HG03135 (cell line): ENCODE measurements around the gene GFER.
"Not testable (repeated sequence)": the region's sequence is repeated elsewhere in the genome, so short reads cannot be mapped to it uniquely, and the experiment has no call there.

Experiments used
- ATAC-seq: cut with Tn5 transposase; IDR thresholded peaks from one replicate; pipeline ENCODE4 v1.9.1; 2021; ENCODE audit warnings: mild to moderate bottlenecking, moderate library complexity; ENCODE audit not compliant: unreplicated experiment

GFER gene

GRCh38 chr16:1983544-1984346, at the start of gene GFER:
GFER (plus strand) TSS chr16:1984193; CDS start chr16:1984219, 26 bp downstream.
- peak; percentile 61 for ATAC-seq

DNA sequence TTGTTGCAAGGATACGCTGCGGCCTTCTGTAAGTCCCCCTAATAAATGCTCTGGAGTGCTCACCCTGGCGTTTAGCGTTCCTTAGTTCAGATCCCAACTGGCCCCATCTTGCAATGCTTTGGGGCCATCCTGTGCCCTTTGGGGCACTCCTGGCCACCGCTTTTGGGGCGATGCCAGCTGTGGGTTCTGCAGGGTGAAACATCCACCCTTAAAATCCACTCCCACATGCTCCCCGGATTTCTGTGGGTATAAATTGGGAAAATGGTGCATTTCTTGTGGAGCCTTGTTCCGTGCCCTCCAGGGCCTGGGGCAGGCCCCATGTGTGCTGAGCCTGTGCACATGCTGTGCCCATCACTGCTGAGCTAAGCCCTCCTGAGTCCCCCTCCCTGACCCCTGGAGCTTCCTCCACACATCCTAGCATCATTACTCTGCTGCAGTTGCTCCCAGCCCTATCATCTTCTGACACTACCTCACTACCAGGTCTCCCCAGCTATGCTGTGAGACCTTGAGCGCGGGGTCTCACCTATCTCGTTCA, 47.0 kb upstream of the GFER start:
- ATAC-seq = no peak

GRCh38 chr16:1938316-1938715, 45.7 kb upstream of the GFER start:
- no peak for ATAC-seq

GRCh38 chr16:1938910-1939309, 45.1 kb upstream of the GFER start:
- no peak for ATAC-seq

GRCh38 chr16:1939833-1940232, 44.2 kb upstream of the GFER start:
- not testable (repeated sequence) for ATAC-seq

- no peak for ATAC-seq
Observed at GRCh38 chr16:1940273-1941161, 43.5 kb upstream of the GFER start.

DNA sequence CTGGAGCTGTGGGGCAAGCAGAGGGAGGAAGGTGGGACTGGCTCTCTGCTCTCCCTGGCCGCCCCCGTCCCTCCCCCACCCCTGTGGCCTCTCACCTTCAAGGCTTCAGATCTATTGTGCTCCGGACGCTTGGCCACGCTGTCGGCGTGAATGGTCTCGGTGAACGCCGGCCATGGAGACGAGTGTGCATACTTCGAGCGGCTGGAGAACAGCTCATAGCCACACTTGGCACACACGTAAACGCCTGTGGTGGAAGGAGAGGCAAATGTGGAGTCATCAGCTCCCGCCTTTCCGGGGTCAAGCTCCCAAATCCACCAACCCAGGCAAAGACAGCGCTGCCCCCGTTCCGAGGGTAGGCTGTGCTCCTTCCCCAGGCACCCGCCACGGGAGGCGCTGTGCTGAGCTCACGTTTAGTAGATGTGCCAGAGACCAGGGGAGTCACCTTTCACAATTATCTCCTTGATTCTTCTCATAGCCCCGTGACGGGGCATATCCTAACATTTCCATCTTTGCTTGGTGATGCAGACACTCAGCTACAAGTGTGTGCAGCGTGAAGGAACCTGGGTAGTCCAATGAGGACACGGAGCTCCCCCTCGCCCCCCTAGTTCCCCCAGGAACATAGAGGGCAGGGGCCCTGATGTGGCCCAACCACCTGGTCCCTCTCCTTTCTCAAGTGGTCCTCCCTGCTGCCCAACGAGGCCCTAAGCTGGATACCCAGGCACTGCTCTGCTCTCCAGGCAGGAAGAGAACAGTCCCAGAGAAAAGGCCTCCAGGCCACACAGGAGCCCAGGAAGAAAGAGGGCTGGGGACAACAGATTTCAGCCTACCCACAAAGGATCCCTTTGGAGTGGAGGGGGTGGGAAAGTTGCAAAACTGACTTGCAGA, 42.6 kb upstream of the GFER start:
- no peak for ATAC-seq

- no peak for ATAC-seq
Observed at GRCh38 chr16:1942047-1942809, 41.8 kb upstream of the GFER start.

DNA sequence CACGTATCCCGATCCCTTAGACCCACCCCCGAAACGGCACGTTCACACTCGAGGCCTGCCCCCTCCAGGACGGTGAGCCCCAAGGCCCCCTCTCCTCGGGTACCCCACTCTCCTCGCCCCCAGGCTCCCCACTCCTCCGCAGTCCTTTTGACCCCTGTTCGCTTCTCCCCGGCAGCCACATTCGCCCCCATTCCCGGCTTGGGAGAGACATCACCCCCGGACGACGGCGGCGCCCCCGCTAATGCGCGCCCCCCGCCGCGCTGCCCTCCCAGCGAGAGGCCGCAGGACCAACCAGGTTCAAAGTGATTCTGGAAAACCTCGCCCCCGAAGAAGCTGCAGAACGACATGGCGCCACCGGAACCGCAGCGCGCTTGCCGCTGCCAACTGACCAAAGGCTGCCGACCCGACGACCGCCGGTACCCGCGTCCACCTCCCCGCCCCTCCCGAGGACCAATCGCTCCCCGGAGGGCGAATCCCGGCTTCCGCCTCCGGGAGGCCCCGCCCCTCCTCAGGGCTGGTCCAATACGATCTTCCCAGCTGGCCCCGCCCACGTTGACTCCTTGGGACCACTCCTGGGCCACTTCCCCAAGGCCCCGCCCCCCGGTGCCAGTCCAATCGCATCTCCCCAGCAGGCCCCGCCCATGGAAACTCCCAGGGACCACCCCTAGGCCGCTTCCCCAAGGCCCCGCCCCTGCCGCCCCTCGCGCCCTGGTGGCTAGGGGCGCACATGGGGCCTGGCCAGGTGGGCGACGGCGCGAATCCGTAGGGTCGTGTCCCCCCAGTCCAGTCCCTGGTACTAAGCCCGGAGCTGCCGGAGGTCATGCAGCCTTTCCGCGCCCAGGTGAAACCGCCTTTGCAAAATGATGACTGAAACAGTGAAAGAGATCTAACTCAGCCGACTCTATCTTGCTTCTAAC, 40.9 kb upstream of the GFER start, which contains the start of gene MSRB1:
Gene MSRB1 (minus strand): TSS at position 390 of the 917 bp plus-strand sequence. CDS start 43 bp downstream, at position 347.
- peak; percentile 92 for ATAC-seq

DNA sequence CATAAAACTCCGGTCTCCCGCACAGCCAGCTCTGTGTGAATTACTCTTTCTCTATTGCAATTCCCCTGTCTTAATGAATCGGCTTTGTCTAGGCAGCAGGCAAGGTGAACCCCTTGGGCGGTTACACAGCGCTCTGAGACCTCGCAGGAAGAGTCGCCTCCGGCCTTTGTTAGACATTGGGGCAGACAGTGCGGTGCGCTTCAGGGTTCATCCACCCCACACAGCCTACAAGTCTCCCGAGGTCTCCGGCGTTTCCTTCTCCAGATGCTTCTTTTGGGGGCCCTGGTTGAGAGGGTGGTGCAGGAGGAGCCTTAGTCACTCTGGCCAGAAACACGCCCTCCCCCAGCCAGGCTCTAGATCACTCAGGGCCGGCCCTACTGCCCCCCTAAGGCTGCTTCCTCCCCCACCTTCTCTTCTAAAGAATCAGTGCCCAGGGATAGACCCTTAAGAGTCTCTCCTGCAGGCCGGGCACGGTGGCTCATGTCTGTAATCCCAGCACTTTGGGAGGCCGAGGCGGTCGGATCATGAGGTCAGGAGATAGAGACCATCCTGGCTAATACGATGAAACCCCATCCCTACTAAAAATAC, 39.3 kb upstream of the GFER start:
- ATAC-seq = no peak

- no peak for ATAC-seq
Observed at GRCh38 chr16:1945559-1946391, 38.2 kb upstream of the GFER start.

- ATAC-seq = no peak
Observed at GRCh38 chr16:1946495-1947368, 37.3 kb upstream of the GFER start.

GRCh38 chr16:1947369-1947670, 36.7 kb upstream of the GFER start:
- no peak for ATAC-seq

- no peak for ATAC-seq
Observed at GRCh38 chr16:1949507-1949906, 34.5 kb upstream of the GFER start.

DNA sequence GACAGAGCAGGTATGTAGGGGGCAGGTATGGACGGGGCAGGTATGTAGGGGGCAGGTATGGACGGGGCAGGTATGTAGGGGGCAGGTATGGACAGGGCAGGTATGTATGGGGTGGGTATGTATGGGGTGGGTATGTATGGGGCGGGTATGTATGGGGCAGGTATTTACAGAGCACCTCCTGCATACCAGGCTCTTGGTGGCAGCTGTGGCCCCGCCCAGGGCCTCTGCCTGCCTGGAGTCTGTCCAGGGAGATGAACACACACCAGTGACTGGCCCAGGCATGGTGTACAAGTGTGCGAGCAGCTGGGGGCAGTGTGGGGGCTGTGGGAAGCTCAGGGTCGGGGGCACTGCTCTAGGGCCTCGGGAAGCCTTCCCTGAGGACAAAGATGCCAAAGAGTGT, 33.9 kb upstream of the GFER start:
- ATAC-seq = no peak

GRCh38 chr16:1950559-1950958, 33.4 kb upstream of the GFER start:
- ATAC-seq = no peak

GRCh38 chr16:1953734-1954133, 30.3 kb upstream of the GFER start:
- ATAC-seq = no peak
